Measurements from ENCODE around the gene CFD. TPM values are rescaled to one million over a fixed set of nuclear protein-coding genes. Genes with fewer than 3 reads are reported as not detected.
"Not testable (repeated sequence)": the region's sequence is repeated elsewhere in the genome, so short reads cannot be mapped to it uniquely, and the experiment has no call there.

CFD gene
- total RNA-seq, 1 experiment from 2014 or later, result 1.9 TPM

DNA sequence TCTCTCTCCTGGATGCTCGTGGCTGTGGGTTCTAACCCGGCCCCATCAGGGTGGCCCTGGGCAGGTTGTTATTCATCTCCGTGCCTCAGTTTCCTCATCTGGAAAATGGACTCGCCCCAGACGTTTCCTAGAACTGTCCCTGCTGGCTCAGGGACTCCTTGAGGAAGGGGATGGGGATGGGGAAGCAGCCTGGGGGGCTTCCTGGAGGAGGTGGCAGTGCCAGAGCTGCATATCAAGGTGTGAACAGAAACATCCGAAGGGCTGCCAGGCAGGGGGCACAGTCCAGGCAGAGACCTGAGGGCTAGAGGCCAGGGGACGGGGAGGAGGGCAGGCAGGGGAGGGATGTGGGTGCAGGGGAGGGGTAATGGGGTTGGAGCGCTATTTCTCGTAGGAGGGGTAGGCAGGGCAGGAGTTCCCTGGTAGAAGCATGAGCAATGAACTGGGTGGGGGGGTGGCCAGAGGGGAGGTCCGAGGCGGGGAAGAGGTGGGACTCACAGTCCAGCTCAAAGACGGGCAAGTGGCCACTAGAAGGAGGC lies 11.0 kb upstream of the CFD start:
- no peak overlapping the region for H2BK5ac ChIP-seq (ENCODE audit: insufficient read length, low read length)
- H4K5ac ChIP-seq (ENCODE audit: insufficient read length, low read depth, low read length), result no peak overlapping the region
- H3K9ac ChIP-seq (ENCODE audit: extremely low read depth, insufficient read length, low read length), result no peak overlapping the region
- no CpG with 5 or more reads among the region's 12 CpGs for WGBS (ENCODE audit: extremely low coverage, insufficient read length, low lambda C conversion rate)
- Mint-ChIP-seq H3K36me3 (ENCODE audit: insufficient read depth in 1 of 3, low read depth in 3 of 3) (no peaks in the 10 kb centered on the region; a peak in 1 of 7 replicates), H3K27me3 (ENCODE audit: low read depth) (peaks cover 42% of the 10 kb centered on the region), H3K27ac (no peak overlapping the region), H3K4me1 (peaks cover 2 to 11% of the 10 kb centered on the region in 2 experiments; a peak in 2 of 4 replicates), H3K9me3 (no peaks in the 10 kb centered on the region; a peak in 1 of 5 replicates), H3K4me3 (no peak overlapping the region)
- H2BK12ac ChIP-seq (ENCODE audit: insufficient read length, low read depth, low read length), result no peak overlapping the region
- H3K4me1 ChIP-seq (ENCODE audit: insufficient read depth, low read length), result no peaks in the 10 kb centered on the region
- no peak overlapping the region for H3K56ac ChIP-seq (ENCODE audit: insufficient read length, low read depth, low read length)
- no peak overlapping the region for H4K8ac ChIP-seq (replicated peaks; ENCODE audit: insufficient read length, low read depth, low read length)
- no peaks in the 10 kb centered on the region for H4K20me1 ChIP-seq (ENCODE audit: control insufficient read depth, insufficient read depth, insufficient read length)
- no peak overlapping the region for H3T11ph ChIP-seq (ENCODE audit: low read length)
- no peaks in the 10 kb centered on the region for H3K79me2 ChIP-seq (ENCODE audit: insufficient read depth, low read length)
- H2BK15ac ChIP-seq (ENCODE audit: low read depth, low read length), result no peak overlapping the region
- H3K18ac ChIP-seq (ENCODE audit: insufficient read length, low read depth, low read length), result no peak overlapping the region
- H3K14ac ChIP-seq (ENCODE audit: insufficient read depth, low read length), result no peak overlapping the region
- H3K9me3 ChIP-seq (ENCODE audit: control insufficient read depth, low read depth, low read length), result no peaks in the 10 kb centered on the region
- H2BK120ac ChIP-seq (ENCODE audit: low read depth, low read length, poor library complexity, severe bottlenecking), result no peak overlapping the region
- H2AFZ ChIP-seq (ENCODE audit: low read length), result no peak overlapping the region
- no peak overlapping the region for H3K27ac ChIP-seq (ENCODE audit: insufficient read length, low read depth, low read length)
- TF ChIP-seq, protein P1, sequence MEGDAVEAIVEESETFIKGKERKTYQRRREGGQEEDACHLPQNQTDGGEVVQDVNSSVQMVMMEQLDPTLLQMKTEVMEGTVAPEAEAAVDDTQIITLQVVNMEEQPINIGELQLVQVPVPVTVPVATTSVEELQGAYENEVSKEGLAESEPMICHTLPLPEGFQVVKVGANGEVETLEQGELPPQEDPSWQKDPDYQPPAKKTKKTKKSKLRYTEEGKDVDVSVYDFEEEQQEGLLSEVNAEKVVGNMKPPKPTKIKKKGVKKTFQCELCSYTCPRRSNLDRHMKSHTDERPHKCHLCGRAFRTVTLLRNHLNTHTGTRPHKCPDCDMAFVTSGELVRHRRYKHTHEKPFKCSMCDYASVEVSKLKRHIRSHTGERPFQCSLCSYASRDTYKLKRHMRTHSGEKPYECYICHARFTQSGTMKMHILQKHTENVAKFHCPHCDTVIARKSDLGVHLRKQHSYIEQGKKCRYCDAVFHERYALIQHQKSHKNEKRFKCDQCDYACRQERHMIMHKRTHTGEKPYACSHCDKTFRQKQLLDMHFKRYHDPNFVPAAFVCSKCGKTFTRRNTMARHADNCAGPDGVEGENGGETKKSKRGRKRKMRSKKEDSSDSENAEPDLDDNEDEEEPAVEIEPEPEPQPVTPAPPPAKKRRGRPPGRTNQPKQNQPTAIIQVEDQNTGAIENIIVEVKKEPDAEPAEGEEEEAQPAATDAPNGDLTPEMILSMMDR (conservative IDR thresholded peaks at IDR 0.05), result no peak
- H3K23me2 ChIP-seq (ENCODE audit: insufficient read length, low read depth, low read length, poor library complexity, severe bottlenecking), result no peaks in the 10 kb centered on the region
- no peak overlapping the region for H4K91ac ChIP-seq (ENCODE audit: insufficient read length, low read depth, low read length)
- DNase-seq, result no peak
- no peak overlapping the region for H2AK5ac ChIP-seq (ENCODE audit: insufficient read length, low read length)
- no peaks in the 10 kb centered on the region; the same call in 1 of the 2 replicates for H3K27me3 ChIP-seq (ENCODE audit: insufficient read depth, low read length)
- no peaks in the 10 kb centered on the region for H3K79me1 ChIP-seq (ENCODE audit: insufficient read depth, low read depth, low read length, poor library complexity, severe bottlenecking)
- no peak overlapping the region for H2BK20ac ChIP-seq (ENCODE audit: low read depth, low read length, poor library complexity, severe bottlenecking)
- H3K4ac ChIP-seq (ENCODE audit: low read depth, low read length), result no peak overlapping the region
- H3K23ac ChIP-seq (ENCODE audit: insufficient read length, low read depth, low read length), result no peak overlapping the region
- H3K4me2 ChIP-seq (ENCODE audit: insufficient read depth, insufficient read length, low read length), result no peak overlapping the region

DNA sequence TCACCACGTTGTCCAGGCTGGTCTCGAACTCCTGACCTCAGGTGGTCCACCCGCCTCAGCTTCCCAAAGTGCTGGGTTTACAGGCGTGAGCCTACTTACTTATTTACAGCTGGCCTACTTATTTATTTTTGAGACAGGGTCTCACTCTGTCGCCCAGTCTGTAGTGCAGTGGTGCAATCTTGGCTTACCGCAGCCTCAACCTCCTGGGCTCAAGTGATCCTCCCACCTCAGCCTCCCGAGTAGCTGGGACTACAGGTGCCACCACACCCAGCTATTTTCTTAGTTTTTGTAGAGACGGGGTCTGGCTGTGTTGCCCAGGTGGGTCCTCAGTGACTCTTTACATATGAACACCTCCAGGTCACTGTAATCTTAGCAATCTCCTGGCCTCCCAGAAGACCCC lies 10.3 kb upstream of the CFD start:
- not testable (repeated sequence) for H3K9me3 Mint-ChIP-seq; H3K18ac ChIP-seq (ENCODE audit: insufficient read length, low read depth, low read length); H3K14ac ChIP-seq (ENCODE audit: insufficient read depth, low read length); H2BK15ac ChIP-seq (ENCODE audit: low read depth, low read length); H4K20me1 ChIP-seq (ENCODE audit: control insufficient read depth, insufficient read depth, insufficient read length); H3K56ac ChIP-seq (ENCODE audit: insufficient read length, low read depth, low read length); H3K79me2 ChIP-seq (ENCODE audit: insufficient read depth, low read length); H4K5ac ChIP-seq (ENCODE audit: insufficient read length, low read depth, low read length); H3K36me3 Mint-ChIP-seq (ENCODE audit: insufficient read depth in 1 of 3, low read depth in 3 of 3); H3K23me2 ChIP-seq (ENCODE audit: insufficient read length, low read depth, low read length, poor library complexity, severe bottlenecking); H3T11ph ChIP-seq (ENCODE audit: low read length); H2BK12ac ChIP-seq (ENCODE audit: insufficient read length, low read depth, low read length); H3K27ac Mint-ChIP-seq; H3K9me3 ChIP-seq (ENCODE audit: control insufficient read depth, low read depth, low read length); H2BK5ac ChIP-seq (ENCODE audit: insufficient read length, low read length); H2AK5ac ChIP-seq (ENCODE audit: insufficient read length, low read length); H3K27ac ChIP-seq (ENCODE audit: insufficient read length, low read depth, low read length); DNase-seq; H2BK20ac ChIP-seq (ENCODE audit: low read depth, low read length, poor library complexity, severe bottlenecking); H3K9ac ChIP-seq (ENCODE audit: extremely low read depth, insufficient read length, low read length); H4K8ac ChIP-seq (replicated peaks; ENCODE audit: insufficient read length, low read depth, low read length); H2AFZ ChIP-seq (ENCODE audit: low read length); H3K4me1 ChIP-seq (ENCODE audit: insufficient read depth, low read length); H3K4ac ChIP-seq (ENCODE audit: low read depth, low read length); H3K4me3 Mint-ChIP-seq; H3K23ac ChIP-seq (ENCODE audit: insufficient read length, low read depth, low read length); H2BK120ac ChIP-seq (ENCODE audit: low read depth, low read length, poor library complexity, severe bottlenecking); H3K27me3 ChIP-seq (ENCODE audit: insufficient read depth, low read length); H4K91ac ChIP-seq (ENCODE audit: insufficient read length, low read depth, low read length); H3K79me1 ChIP-seq (ENCODE audit: insufficient read depth, low read depth, low read length, poor library complexity, severe bottlenecking); H3K4me2 ChIP-seq (ENCODE audit: insufficient read depth, insufficient read length, low read length)
- Mint-ChIP-seq H3K27me3 (ENCODE audit: low read depth) (peaks cover 37% of the 10 kb centered on the region), H3K4me1 (peaks cover 2 to 11% of the 10 kb centered on the region in 2 experiments; a peak in 2 of 4 replicates)
- WGBS (ENCODE audit: extremely low coverage, insufficient read length, low lambda C conversion rate), result no CpG with 5 or more reads among the region's 8 CpGs

Measured in H9 (cell line).